Activated CD4-positive, alpha-beta T cell treated with anti-CD3 and anti-CD28 coated beads for 4 hours (primary cell): ENCODE data around the gene SDK1.
"Not testable (repeated sequence)": the region's sequence is repeated elsewhere in the genome, so short reads cannot be mapped to it uniquely, and the experiment has no call there.

Experiments
- DNase-seq, 2 donors: peaks; one replicate each; pipeline ENCODE4 v3.0.0-alpha.2; 2020

SDK1 gene

GRCh38 chr7:3753868-3754267 is 452.8 kb downstream of the SDK1 start:
- no peak for DNase-seq

- DNase-seq, result no peak
Measured at GRCh38 chr7:3754493-3755341, 453.7 kb downstream of the SDK1 start.

- not testable (repeated sequence) for DNase-seq
Measured at GRCh38 chr7:3755778-3756453, 454.9 kb downstream of the SDK1 start.

- DNase-seq, result no peak
Measured at GRCh38 chr7:3757059-3757458, 456.0 kb downstream of the SDK1 start.

- DNase-seq, result no peak
Measured at GRCh38 chr7:3760651-3761050, 459.6 kb downstream of the SDK1 start.

GRCh38 chr7:3762146-3762831 is 461.2 kb downstream of the SDK1 start:
- no peak for DNase-seq

GRCh38 chr7:3767917-3768777 is 467.1 kb downstream of the SDK1 start:
- no peak for DNase-seq

GRCh38 chr7:3771906-3772305 is 470.9 kb downstream of the SDK1 start:
- DNase-seq, result no peak

- no peak for DNase-seq
Measured at GRCh38 chr7:3778345-3778744, 477.3 kb downstream of the SDK1 start.

GRCh38 chr7:3780016-3780415 is 479.0 kb downstream of the SDK1 start:
- DNase-seq, result no peak

GRCh38 chr7:3780525-3780924 is 479.5 kb downstream of the SDK1 start:
- no peak for DNase-seq

GRCh38 chr7:3781607-3782006 is 480.6 kb downstream of the SDK1 start:
- no peak for DNase-seq

GRCh38 chr7:3787717-3788264 is 486.7 kb downstream of the SDK1 start:
- DNase-seq, result no peak

- no peak for DNase-seq
Measured at GRCh38 chr7:3790803-3791202, 489.8 kb downstream of the SDK1 start.

- no peak for DNase-seq
Measured at GRCh38 chr7:3791327-3791726, 490.3 kb downstream of the SDK1 start.

GRCh38 chr7:3795141-3795540 is 494.1 kb downstream of the SDK1 start:
- DNase-seq, result no peak

GRCh38 chr7:3795781-3796180 is 494.7 kb downstream of the SDK1 start:
- no peak for DNase-seq

- DNase-seq, result no peak
Measured at GRCh38 chr7:3805151-3805550, 504.1 kb downstream of the SDK1 start.

- DNase-seq, result no peak
Measured at GRCh38 chr7:3806516-3806915, 505.5 kb downstream of the SDK1 start.

GRCh38 chr7:3807824-3808223 is 506.8 kb downstream of the SDK1 start:
- no peak for DNase-seq

- DNase-seq, result no peak
Measured at GRCh38 chr7:3821488-3821887, 520.4 kb downstream of the SDK1 start.

GRCh38 chr7:3825491-3825890 is 524.4 kb downstream of the SDK1 start:
- no peak for DNase-seq

GRCh38 chr7:3832199-3832598 is 531.1 kb downstream of the SDK1 start:
- no peak for DNase-seq
